ENCODE data around the gene EHMT1.
"Not testable (repeated sequence)": the region's sequence is repeated elsewhere in the genome, so short reads cannot be mapped to it uniquely, and the experiment has no call there.

DNA sequence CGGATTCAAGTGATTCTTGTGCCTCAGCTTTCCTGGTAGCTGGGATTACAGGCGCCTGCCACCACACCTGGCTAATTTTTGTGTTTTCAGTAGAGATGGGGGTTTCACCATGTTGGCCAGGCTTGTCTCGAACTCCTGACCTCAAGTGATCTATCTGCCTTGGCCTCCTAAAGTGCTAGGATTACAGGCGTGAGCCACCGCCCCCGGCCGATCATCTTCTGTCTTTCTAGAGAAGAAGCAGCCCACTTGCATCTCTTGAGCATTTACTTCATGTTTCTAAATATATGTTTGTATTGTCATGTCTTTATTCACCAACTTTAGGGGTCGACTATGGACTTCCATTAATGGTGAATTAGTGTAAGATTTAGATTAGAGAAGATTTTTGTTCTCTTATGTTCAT lies 3.4 kb downstream of the EHMT1 start:
- not testable (repeated sequence) for TF ChIP-seq TEAD4 (IDR thresholded peaks at IDR 0.05; ENCODE audit: borderline replicate concordance, insufficient read depth); YY1 (IDR thresholded peaks at IDR 0.05; ENCODE audit: low read depth); NFIC (IDR thresholded peaks at IDR 0.05; ENCODE audit: borderline replicate concordance); ELF1 (IDR thresholded peaks at IDR 0.05); SIN3A (IDR thresholded peaks at IDR 0.05; ENCODE audit: borderline replicate concordance, low read depth, low read length); EZH2phosphoT487 (IDR thresholded peaks at IDR 0.05; ENCODE audit: borderline replicate concordance, low read depth); GABPA (IDR thresholded peaks at IDR 0.05; ENCODE audit: low read depth); TAF1 (IDR thresholded peaks at IDR 0.05; ENCODE audit: borderline replicate concordance, low read depth, low read length); RAD21 (IDR thresholded peaks at IDR 0.05; ENCODE audit: low read length); POLR2AphosphoS5 (IDR thresholded peaks at IDR 0.05; ENCODE audit: low read depth, low read length)
- TF ChIP-seq, protein P1, sequence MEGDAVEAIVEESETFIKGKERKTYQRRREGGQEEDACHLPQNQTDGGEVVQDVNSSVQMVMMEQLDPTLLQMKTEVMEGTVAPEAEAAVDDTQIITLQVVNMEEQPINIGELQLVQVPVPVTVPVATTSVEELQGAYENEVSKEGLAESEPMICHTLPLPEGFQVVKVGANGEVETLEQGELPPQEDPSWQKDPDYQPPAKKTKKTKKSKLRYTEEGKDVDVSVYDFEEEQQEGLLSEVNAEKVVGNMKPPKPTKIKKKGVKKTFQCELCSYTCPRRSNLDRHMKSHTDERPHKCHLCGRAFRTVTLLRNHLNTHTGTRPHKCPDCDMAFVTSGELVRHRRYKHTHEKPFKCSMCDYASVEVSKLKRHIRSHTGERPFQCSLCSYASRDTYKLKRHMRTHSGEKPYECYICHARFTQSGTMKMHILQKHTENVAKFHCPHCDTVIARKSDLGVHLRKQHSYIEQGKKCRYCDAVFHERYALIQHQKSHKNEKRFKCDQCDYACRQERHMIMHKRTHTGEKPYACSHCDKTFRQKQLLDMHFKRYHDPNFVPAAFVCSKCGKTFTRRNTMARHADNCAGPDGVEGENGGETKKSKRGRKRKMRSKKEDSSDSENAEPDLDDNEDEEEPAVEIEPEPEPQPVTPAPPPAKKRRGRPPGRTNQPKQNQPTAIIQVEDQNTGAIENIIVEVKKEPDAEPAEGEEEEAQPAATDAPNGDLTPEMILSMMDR (IDR thresholded peaks at IDR 0.05), result not testable (repeated sequence)
- TF ChIP-seq, protein P2, sequence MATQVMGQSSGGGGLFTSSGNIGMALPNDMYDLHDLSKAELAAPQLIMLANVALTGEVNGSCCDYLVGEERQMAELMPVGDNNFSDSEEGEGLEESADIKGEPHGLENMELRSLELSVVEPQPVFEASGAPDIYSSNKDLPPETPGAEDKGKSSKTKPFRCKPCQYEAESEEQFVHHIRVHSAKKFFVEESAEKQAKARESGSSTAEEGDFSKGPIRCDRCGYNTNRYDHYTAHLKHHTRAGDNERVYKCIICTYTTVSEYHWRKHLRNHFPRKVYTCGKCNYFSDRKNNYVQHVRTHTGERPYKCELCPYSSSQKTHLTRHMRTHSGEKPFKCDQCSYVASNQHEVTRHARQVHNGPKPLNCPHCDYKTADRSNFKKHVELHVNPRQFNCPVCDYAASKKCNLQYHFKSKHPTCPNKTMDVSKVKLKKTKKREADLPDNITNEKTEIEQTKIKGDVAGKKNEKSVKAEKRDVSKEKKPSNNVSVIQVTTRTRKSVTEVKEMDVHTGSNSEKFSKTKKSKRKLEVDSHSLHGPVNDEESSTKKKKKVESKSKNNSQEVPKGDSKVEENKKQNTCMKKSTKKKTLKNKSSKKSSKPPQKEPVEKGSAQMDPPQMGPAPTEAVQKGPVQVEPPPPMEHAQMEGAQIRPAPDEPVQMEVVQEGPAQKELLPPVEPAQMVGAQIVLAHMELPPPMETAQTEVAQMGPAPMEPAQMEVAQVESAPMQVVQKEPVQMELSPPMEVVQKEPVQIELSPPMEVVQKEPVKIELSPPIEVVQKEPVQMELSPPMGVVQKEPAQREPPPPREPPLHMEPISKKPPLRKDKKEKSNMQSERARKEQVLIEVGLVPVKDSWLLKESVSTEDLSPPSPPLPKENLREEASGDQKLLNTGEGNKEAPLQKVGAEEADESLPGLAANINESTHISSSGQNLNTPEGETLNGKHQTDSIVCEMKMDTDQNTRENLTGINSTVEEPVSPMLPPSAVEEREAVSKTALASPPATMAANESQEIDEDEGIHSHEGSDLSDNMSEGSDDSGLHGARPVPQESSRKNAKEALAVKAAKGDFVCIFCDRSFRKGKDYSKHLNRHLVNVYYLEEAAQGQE (IDR thresholded peaks at IDR 0.05; ENCODE audit: low read depth, low read length), result not testable (repeated sequence)
- TF ChIP-seq, protein P3, sequence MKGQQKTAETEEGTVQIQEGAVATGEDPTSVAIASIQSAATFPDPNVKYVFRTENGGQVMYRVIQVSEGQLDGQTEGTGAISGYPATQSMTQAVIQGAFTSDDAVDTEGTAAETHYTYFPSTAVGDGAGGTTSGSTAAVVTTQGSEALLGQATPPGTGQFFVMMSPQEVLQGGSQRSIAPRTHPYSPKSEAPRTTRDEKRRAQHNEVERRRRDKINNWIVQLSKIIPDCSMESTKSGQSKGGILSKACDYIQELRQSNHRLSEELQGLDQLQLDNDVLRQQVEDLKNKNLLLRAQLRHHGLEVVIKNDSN (IDR thresholded peaks at IDR 0.05; ENCODE audit: borderline replicate concordance, low read depth), result not testable (repeated sequence)
- TF ChIP-seq, protein P4, sequence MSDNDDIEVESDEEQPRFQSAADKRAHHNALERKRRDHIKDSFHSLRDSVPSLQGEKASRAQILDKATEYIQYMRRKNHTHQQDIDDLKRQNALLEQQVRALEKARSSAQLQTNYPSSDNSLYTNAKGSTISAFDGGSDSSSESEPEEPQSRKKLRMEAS (IDR thresholded peaks at IDR 0.05; ENCODE audit: low read depth), result not testable (repeated sequence)
